GM18520 (cell line): ENCODE data around the gene PCDHGA3.
"Not testable (repeated sequence)": the region's sequence is repeated elsewhere in the genome, so short reads cannot be mapped to it uniquely, and the experiment has no call there.

ENCODE experiments used
- ATAC-seq: cut with Tn5 transposase; IDR thresholded peaks from one replicate; pipeline ENCODE4 v1.9.1; 2021; ENCODE audit not compliant: unreplicated experiment

Gene PCDHGA3

GRCh38 chr5:141346017-141346416 lies 2.4 kb downstream of the PCDHGA3 start:
- ATAC-seq, result not testable (repeated sequence)

- ATAC-seq, result no peak
Measured at GRCh38 chr5:141349917-141350619, 6.4 kb downstream of the PCDHGA3 start, which contains the start of gene PCDHGB1. TSS of gene PCDHGB1 (plus strand) at chr5:141350099. CDS start at chr5:141350261, 162 bp downstream.

GRCh38 chr5:141351591-141351990 lies 8.0 kb downstream of the PCDHGA3 start:
- no peak for ATAC-seq

GRCh38 chr5:141354900-141355469 lies 11.4 kb downstream of the PCDHGA3 start, which contains the start of gene PCDHGA4:
TSS of gene PCDHGA4 (plus strand) at chr5:141355021. CDS start at chr5:141355108, 87 bp downstream.
- ATAC-seq, result no peak

- no peak for ATAC-seq
Measured at GRCh38 chr5:141355641-141356040, 12.0 kb downstream of the PCDHGA3 start.

GRCh38 chr5:141356133-141356532 lies 12.5 kb downstream of the PCDHGA3 start:
- no peak for ATAC-seq

GRCh38 chr5:141356950-141357349 lies 13.3 kb downstream of the PCDHGA3 start:
- ATAC-seq, result no peak

GRCh38 chr5:141359790-141360426 lies 16.3 kb downstream of the PCDHGA3 start, which contains the start of gene PCDHGB2:
TSS of gene PCDHGB2 (plus strand) at chr5:141359994. CDS start at chr5:141360136, 142 bp downstream.
- no peak for ATAC-seq

- ATAC-seq, result no peak
Measured at GRCh38 chr5:141360685-141361084, 17.1 kb downstream of the PCDHGA3 start.

- no peak for ATAC-seq
Measured at GRCh38 chr5:141362719-141363118, 19.1 kb downstream of the PCDHGA3 start.

- ATAC-seq, result no peak
Measured at GRCh38 chr5:141363952-141364660, 20.5 kb downstream of the PCDHGA3 start, which contains the start of gene PCDHGA5. TSS of gene PCDHGA5 (plus strand) at chr5:141364162. CDS start at chr5:141364331, 169 bp downstream.

- no peak for ATAC-seq
Measured at GRCh38 chr5:141366016-141366896, 22.6 kb downstream of the PCDHGA3 start.

- no peak for ATAC-seq
Measured at GRCh38 chr5:141369994-141370848, 26.6 kb downstream of the PCDHGA3 start, which contains the start of gene PCDHGB3. TSS of gene PCDHGB3 (plus strand) at chr5:141370242. CDS start at chr5:141370395, 153 bp downstream.

- ATAC-seq, result no peak
Measured at GRCh38 chr5:141371572-141372475, 28.2 kb downstream of the PCDHGA3 start.

GRCh38 chr5:141373673-141374317 lies 30.2 kb downstream of the PCDHGA3 start, which contains the start of gene PCDHGA6:
TSS of gene PCDHGA6 (plus strand) at chr5:141373891. CDS start at chr5:141374084, 193 bp downstream.
- no peak for ATAC-seq

- ATAC-seq, result no peak
Measured at GRCh38 chr5:141374627-141375026, 31.0 kb downstream of the PCDHGA3 start.

GRCh38 chr5:141375444-141376155 lies 32.0 kb downstream of the PCDHGA3 start:
- not testable (repeated sequence) for ATAC-seq
